SK-N-DZ (cell line): ENCODE measurements around the gene SNF8. TPM values are rescaled to one million over a fixed set of nuclear protein-coding genes. Genes with fewer than 3 reads are reported as not detected.
"Not testable (repeated sequence)": the region's sequence is repeated elsewhere in the genome, so short reads cannot be mapped to it uniquely, and the experiment has no call there.

Experiments
- DNase-seq: peaks from one replicate; pipeline ENCODE4 v3.0.0-alpha.2; 2015; ENCODE audit warnings: low spot score
- polyA plus RNA-seq, 2 experiments: library from polyadenylated mRNA; depleted of rRNA; stranded (reverse); fragments of >200 nt; gene quantifications; 2 replicates each; pipeline ENCODE4 v1.2.3, GENCODE V29; 2014

SNF8 gene
- polyA plus RNA-seq (2014; cell fraction: cytosol; rRNA removed): 187 and 212 TPM in 2 replicates
- 116 and 127 TPM in 2 replicates for polyA plus RNA-seq (2014; cell fraction: nucleus; rRNA removed)

GRCh38 chr17:48944515-48945260, at the start of gene SNF8:
SNF8 (minus strand) TSS chr17:48944842; CDS start chr17:48944734, 108 bp downstream.
- peak; percentile 94 for DNase-seq

- peak; percentile 47 for DNase-seq
Observed at GRCh38 chr17:48993951-48994350, 49.3 kb upstream of the SNF8 start.

GRCh38 chr17:48993305-48993704, 48.7 kb upstream of the SNF8 start:
- no peak for DNase-seq

- DNase-seq: no peak
Observed at GRCh38 chr17:48992444-48992843, 47.8 kb upstream of the SNF8 start.

GRCh38 chr17:48990882-48991357, 46.3 kb upstream of the SNF8 start:
- no peak for DNase-seq

- no peak for DNase-seq
Observed at GRCh38 chr17:48989100-48989499, 44.5 kb upstream of the SNF8 start.

- DNase-seq: no peak
Observed at GRCh38 chr17:48985436-48986245, 41.0 kb upstream of the SNF8 start.

GRCh38 chr17:48981927-48982539, 37.4 kb upstream of the SNF8 start:
- no peak for DNase-seq

- no peak for DNase-seq
Observed at GRCh38 chr17:48973806-48974205, 29.2 kb upstream of the SNF8 start.

GRCh38 chr17:48972749-48973097, 28.1 kb upstream of the SNF8 start:
- DNase-seq: no peak

GRCh38 chr17:48970865-48971687, 26.4 kb upstream of the SNF8 start:
- DNase-seq: no peak

GRCh38 chr17:48970224-48970623, 25.6 kb upstream of the SNF8 start:
- DNase-seq: no peak

GRCh38 chr17:48961516-48962233, 17.0 kb upstream of the SNF8 start:
- DNase-seq: no peak

GRCh38 chr17:48960834-48961515, 16.3 kb upstream of the SNF8 start:
- DNase-seq: no peak

GRCh38 chr17:48954300-48954755, 9.7 kb upstream of the SNF8 start:
- DNase-seq: no peak

- DNase-seq: no peak
Observed at GRCh38 chr17:48952904-48953303, 8.3 kb upstream of the SNF8 start.

GRCh38 chr17:48951572-48951971, 6.9 kb upstream of the SNF8 start:
- DNase-seq: no peak

GRCh38 chr17:48945261-48945651, 614 bp upstream of the SNF8 start:
- not testable (repeated sequence) for DNase-seq

GRCh38 chr17:48933035-48933434, 11.6 kb downstream of the SNF8 start:
- no peak for DNase-seq

GRCh38 chr17:48930435-48930873, 14.2 kb downstream of the SNF8 start:
- DNase-seq: no peak
